Retinal pigment epithelial cell (primary cell): ENCODE measurements around the gene SYCP2.

Experiments
- DNase-seq: peaks from one replicate; pipeline ENCODE4 v3.0.0-alpha.2; 2010; ENCODE audit warnings: low read depth
- H3K4me3 ChIP-seq: 2 replicates; pipeline ENCODE4 v1.5.1; 2011; ENCODE audit warnings: mild to moderate bottlenecking, low read length, control low read depth, moderate library complexity
- TF ChIP-seq, protein P1 (sequence below): conservative IDR thresholded peaks from 2 replicates; pipeline ENCODE4 v1.5.1; 2011; ENCODE audit warnings: low read depth, low read length, control low read depth, inconsistent platforms

SYCP2 gene

DNA sequence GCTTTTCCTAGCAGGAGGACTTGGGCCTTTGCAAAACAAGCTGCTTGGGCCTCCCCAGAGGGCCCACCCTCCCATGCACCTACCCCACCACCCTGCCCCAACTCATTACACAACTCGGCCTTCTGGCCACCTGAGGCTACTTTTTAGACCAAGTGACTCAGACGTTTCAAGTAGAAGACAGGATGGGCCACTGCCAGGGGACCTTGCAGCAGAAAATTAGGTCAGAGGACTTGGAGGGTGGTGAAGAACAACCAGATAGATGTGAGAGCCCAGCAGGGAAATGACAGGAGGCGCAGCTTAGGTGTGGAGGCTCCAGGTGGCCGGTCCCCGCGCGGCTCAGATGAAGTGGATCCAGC, 5.2 kb upstream of the SYCP2 start:
- H3K4me3 ChIP-seq, result no peak overlapping the region
- TF ChIP-seq, protein P1, sequence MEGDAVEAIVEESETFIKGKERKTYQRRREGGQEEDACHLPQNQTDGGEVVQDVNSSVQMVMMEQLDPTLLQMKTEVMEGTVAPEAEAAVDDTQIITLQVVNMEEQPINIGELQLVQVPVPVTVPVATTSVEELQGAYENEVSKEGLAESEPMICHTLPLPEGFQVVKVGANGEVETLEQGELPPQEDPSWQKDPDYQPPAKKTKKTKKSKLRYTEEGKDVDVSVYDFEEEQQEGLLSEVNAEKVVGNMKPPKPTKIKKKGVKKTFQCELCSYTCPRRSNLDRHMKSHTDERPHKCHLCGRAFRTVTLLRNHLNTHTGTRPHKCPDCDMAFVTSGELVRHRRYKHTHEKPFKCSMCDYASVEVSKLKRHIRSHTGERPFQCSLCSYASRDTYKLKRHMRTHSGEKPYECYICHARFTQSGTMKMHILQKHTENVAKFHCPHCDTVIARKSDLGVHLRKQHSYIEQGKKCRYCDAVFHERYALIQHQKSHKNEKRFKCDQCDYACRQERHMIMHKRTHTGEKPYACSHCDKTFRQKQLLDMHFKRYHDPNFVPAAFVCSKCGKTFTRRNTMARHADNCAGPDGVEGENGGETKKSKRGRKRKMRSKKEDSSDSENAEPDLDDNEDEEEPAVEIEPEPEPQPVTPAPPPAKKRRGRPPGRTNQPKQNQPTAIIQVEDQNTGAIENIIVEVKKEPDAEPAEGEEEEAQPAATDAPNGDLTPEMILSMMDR, result no peak
- DNase-seq, result no peak

DNA sequence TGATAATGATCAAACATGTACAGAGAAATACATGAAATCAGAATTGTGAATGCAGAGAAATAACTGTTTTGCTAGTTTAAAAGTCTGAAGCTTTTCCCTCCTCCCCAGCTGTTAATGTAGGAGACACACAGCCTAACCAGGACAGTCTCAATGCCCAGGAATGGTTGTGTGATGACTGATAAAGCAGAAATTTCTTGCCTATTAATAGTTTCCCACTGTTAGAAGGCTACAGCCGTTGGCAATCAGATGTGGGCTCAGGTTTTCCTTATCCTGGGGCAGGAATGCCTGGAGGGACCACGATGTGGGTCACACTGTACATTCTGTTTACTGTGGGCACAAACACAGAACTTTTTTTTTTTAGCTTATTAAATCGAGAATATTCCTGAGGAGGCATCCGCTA, 4.8 kb upstream of the SYCP2 start:
- DNase-seq, result no peak
- H3K4me3 ChIP-seq, result no peak overlapping the region

DNA sequence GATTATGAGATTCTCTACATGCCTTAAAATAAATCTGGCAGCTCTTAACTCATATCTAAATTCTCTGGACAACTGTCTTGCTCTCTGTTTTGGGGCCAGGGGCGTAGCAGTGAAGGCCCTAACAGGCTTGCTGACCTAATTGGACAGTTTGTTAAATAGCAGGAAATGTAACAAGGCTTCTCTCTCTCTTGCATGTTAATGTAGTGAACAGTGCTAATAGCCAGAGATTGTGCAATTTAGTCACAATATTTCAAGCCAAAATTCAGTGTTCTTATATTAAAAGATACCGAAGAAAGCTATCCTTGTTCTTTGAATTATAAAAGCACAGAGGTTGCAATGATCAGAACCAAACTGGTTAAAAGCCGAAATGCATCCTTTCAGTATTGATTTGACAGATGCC, 3.7 kb upstream of the SYCP2 start:
- no peak for DNase-seq
- TF ChIP-seq, protein P1, result no peak
- no peak overlapping the region for H3K4me3 ChIP-seq

More for the DNA sequence above, 4.8 kb upstream of the SYCP2 start:
- TF ChIP-seq, protein P1, result no peak

DNA sequence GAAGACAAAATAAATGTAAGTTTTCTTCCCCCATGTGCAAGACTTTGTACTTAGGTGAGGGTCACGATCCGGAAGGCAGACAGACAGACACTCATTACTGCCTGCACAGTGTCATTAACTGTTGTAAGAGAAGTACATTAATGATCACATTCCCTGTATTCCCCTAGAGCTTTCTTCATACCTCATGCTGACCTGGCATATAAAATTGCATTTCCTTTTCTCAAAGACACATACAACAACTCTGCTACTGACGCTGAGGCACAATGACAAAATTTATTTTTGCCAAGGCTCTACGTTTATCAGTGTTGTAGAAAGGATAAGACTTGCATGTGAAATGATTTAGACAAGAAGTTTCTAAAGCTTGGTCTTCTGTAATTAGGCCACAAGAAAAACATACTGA, 3.0 kb upstream of the SYCP2 start:
- H3K4me3 ChIP-seq, result no peak overlapping the region
- no peak for DNase-seq
- TF ChIP-seq, protein P1, result no peak

DNA sequence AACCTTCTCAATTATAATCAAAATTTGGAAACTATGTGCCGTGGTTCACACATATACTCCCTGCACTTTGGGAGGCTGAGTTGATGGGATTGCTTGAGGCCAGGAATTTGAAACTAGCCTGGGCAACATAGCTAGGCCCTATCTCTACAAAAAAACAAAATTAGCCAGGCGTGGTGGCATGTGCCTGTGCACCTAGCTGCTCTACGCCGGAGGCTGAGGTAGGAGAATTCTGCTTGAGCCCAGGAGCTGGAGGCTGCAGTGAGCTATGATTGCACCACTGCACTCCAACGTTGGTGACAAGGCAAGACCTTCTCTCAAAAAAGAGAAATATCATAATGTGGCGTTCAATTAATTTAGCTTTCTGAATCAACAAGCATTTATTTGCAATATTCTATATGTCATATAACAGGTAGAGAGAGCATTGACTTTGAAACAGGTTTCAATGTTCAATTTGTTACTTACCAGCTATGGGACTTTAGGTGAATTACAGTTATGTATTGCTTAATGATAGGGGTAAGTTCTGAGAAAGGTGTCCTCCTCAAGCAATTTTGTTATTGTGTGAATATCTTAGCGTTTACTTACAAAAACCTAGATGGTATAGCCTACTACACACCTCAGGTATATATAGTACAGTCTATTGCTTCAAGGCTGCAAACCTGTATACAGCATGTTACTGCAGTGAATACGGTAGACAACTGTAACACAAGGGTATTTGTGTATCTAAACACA, 2.2 kb upstream of the SYCP2 start:
- no peak for DNase-seq
- H3K4me3 ChIP-seq, result no peak overlapping the region
- TF ChIP-seq, protein P1, result no peak

DNA sequence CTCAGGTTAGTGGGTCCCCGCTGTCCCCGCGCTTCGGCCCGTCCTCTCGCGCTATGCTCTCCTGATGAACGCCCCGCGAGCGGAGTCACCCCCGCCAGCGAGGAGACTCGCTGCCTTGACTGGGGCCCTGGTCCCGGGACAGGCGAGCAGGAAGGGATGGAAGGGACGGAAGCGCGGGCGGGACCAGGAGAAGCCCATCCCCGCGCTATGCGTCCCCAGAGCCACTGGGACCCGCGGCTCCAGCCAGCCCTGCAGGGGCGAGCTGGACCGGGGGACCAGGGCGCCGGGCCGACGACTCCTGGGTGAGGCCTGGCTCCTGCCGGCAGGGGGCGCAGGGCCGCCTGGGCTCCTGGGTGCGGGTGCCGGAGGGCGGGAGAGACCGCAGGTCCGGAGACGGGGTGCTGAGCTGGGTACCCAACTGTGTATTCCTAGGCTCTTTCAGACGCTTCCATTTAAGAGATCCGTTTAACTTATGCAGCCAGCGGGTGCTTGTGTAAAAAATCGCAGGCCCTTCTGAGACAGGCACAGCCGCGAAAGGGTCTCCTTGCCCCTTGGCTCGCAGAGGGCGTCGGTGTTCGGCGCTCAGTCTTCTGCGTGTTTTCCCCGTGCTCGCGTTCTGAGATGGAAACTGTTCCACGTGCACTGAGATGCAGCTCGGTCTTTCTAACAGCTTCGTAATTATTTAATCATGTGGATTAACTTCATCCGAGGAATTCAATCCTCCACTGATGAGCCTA, 580 bp upstream of the SYCP2 start:
- TF ChIP-seq, protein P1, result peak; percentile 87
- DNase-seq, result no peak
- H3K4me3 ChIP-seq, result peak overlapping the region; percentile 56
